Mesothelial cell of epicardium (in vitro differentiated cells): ENCODE data around the gene CALHM5. TPM values are rescaled to one million over a fixed set of nuclear protein-coding genes. Genes with fewer than 3 reads are reported as not detected.
A peak's percentile ranks its signal among the peaks of the same experiment; 100 is the strongest.

Experiments used
- DNase-seq, 2 experiments: peaks; one replicate each; pipeline ENCODE4 v3.0.0; 2021; ENCODE audit warnings: low spot score in 2 of 2; ENCODE audit not compliant: unreplicated experiment in 2 of 2
- H3K27ac Mint-ChIP-seq: 2 replicates; pipeline ENCODE4 v1.8.0; 2021; ENCODE audit warnings: mixed read lengths
- H3K27me3 Mint-ChIP-seq: 2 replicates; pipeline ENCODE4 v1.8.0; 2021; ENCODE audit warnings: low read depth, mixed read lengths
- H3K36me3 Mint-ChIP-seq: 2 replicates; pipeline ENCODE4 v1.8.0; 2021; ENCODE audit warnings: mixed read lengths
- H3K4me1 Mint-ChIP-seq: 2 replicates; pipeline ENCODE4 v1.8.0; 2021; ENCODE audit warnings: mixed read lengths
- H3K4me3 Mint-ChIP-seq: 2 replicates; pipeline ENCODE4 v1.8.0; 2021; ENCODE audit warnings: mild to moderate bottlenecking, moderate library complexity, mixed read lengths
- H3K9me3 Mint-ChIP-seq: 2 replicates; pipeline ENCODE4 v1.8.0; 2021; ENCODE audit warnings: mixed read lengths
- total RNA-seq: library from RNA; stranded (reverse); gene quantifications from 3 replicates; pipeline ENCODE4 v1.2.1, GENCODE V29; 2021
- TF ChIP-seq, protein P1 (sequence below): fragments of 200-600 bp; sonication (generic); IDR thresholded peaks from one replicate; pipeline ENCODE4 v1.5.0; 2021; ENCODE audit warnings: antibody characterized with exemption; ENCODE audit not compliant: unreplicated experiment

CALHM5 gene
- total RNA-seq, result 1.4 to 1.7 TPM (median 1.6 TPM) in 3 replicates

DNA sequence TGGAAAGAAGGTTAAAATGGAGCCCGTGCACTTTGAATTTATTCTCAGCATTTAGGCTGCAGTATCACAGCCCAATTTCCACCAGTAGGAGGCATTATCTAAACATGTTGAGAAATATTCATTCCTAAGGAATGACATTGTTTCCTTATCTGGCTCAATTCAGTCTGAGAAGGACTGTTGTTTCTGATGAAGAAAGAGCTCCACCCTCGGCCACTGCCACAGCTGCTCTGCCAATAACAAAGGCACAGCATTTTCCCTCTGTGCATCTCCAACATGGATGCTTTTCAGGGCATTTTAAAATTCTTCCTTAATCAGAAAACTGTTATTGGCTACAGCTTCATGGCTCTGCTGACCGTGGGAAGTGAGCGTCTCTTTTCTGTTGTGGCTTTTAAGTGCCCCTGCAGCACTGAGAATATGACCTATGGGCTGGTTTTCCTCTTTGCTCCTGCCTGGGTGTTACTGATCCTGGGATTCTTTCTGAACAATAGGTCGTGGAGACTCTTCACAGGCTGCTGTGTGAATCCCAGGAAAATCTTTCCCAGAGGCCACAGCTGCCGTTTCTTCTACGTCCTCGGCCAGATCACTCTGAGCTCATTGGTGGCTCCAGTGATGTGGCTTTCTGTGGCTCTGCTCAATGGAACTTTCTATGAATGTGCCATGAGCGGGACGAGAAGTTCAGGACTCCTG, at the start of gene CALHM5:
Gene CALHM5, plus strand, starts transcription at position 216 of the 687 bp plus-strand sequence. Its CDS starts 58 bp downstream, at position 274.
- Mint-ChIP-seq H3K9me3 (peaks cover 19% of the 10 kb centered on the region), H3K27ac (peak within 1 kb of the TSS; percentile 96), H3K4me3 (peak within 1 kb of the TSS; percentile 63), H3K36me3 (peaks cover 6% of the 10 kb centered on the region), H3K4me1 (peaks cover 18% of the 10 kb centered on the region), H3K27me3 (no peaks in the 10 kb centered on the region)
- DNase-seq, result no peak
- TF ChIP-seq, protein P1, sequence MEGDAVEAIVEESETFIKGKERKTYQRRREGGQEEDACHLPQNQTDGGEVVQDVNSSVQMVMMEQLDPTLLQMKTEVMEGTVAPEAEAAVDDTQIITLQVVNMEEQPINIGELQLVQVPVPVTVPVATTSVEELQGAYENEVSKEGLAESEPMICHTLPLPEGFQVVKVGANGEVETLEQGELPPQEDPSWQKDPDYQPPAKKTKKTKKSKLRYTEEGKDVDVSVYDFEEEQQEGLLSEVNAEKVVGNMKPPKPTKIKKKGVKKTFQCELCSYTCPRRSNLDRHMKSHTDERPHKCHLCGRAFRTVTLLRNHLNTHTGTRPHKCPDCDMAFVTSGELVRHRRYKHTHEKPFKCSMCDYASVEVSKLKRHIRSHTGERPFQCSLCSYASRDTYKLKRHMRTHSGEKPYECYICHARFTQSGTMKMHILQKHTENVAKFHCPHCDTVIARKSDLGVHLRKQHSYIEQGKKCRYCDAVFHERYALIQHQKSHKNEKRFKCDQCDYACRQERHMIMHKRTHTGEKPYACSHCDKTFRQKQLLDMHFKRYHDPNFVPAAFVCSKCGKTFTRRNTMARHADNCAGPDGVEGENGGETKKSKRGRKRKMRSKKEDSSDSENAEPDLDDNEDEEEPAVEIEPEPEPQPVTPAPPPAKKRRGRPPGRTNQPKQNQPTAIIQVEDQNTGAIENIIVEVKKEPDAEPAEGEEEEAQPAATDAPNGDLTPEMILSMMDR, result peak; percentile 54

GRCh38 chr6:116461932-116462885, 49.2 kb upstream of the CALHM5 start:
- DNase-seq, result peak; percentile 41 to 65
- TF ChIP-seq, protein P1, result no peak
- Mint-ChIP-seq H3K27ac (peak overlapping the region; percentile 41), H3K27me3 (peaks cover 41% of the 10 kb centered on the region), H3K4me1 (peaks cover 14% of the 10 kb centered on the region), H3K9me3 (no peaks in the 10 kb centered on the region), H3K36me3 (no peaks in the 10 kb centered on the region), H3K4me3 (peak overlapping the region; percentile 54)

- Mint-ChIP-seq H3K4me1 (peaks cover 15% of the 10 kb centered on the region), H3K27me3 (peaks cover 41% of the 10 kb centered on the region), H3K36me3 (no peaks in the 10 kb centered on the region), H3K27ac (no peak overlapping the region), H3K9me3 (no peaks in the 10 kb centered on the region), H3K4me3 (no peak overlapping the region)
- TF ChIP-seq, protein P1, result no peak
- DNase-seq, result no peak
Observed at GRCh38 chr6:116463301-116463700, 48.1 kb upstream of the CALHM5 start.

GRCh38 chr6:116465246-116465645, 46.2 kb upstream of the CALHM5 start:
- H3K4me3 Mint-ChIP-seq, result no peak overlapping the region
- no peaks in the 10 kb centered on the region for H3K36me3 Mint-ChIP-seq
- peaks cover 35% of the 10 kb centered on the region for H3K27me3 Mint-ChIP-seq
- peaks cover 10% of the 10 kb centered on the region for H3K4me1 Mint-ChIP-seq
- TF ChIP-seq, protein P1, result no peak
- no peak for DNase-seq
- H3K9me3 Mint-ChIP-seq, result peaks cover 7% of the 10 kb centered on the region
- H3K27ac Mint-ChIP-seq, result no peak overlapping the region

GRCh38 chr6:116467096-116467495, 44.3 kb upstream of the CALHM5 start:
- H3K27ac Mint-ChIP-seq, result no peak overlapping the region
- TF ChIP-seq, protein P1, result no peak
- no peak overlapping the region for H3K4me3 Mint-ChIP-seq
- no peaks in the 10 kb centered on the region for H3K36me3 Mint-ChIP-seq
- peaks cover 22% of the 10 kb centered on the region for H3K27me3 Mint-ChIP-seq
- peaks cover 19% of the 10 kb centered on the region for H3K4me1 Mint-ChIP-seq
- DNase-seq, result no peak
- peaks cover 7% of the 10 kb centered on the region for H3K9me3 Mint-ChIP-seq
